ENCODE data around the gene NAA15.
"Not testable (repeated sequence)": the region's sequence is repeated elsewhere in the genome, so short reads cannot be mapped to it uniquely, and the experiment has no call there.

NAA15 gene

GRCh38 chr4:139304920-139305319 is 3.6 kb downstream of the NAA15 start:
- DNase-seq (ENCODE audit: low spot score): no peak
- no peak for TF ChIP-seq CTCF (IDR thresholded peaks at IDR 0.05; ENCODE audit: borderline replicate concordance, control extremely low read depth, extremely low read depth, insufficient read depth, missing control alignments)
- in situ Hi-C loops (cut with MboI; ENCODE audit: low sequenced_read_pairs, unreplicated experiment): no loop called here

- no peak for TF ChIP-seq CTCF (IDR thresholded peaks at IDR 0.05; ENCODE audit: borderline replicate concordance, control extremely low read depth, extremely low read depth, insufficient read depth, missing control alignments)
- no peak for DNase-seq (ENCODE audit: low spot score)
- in situ Hi-C loops (cut with MboI; ENCODE audit: low sequenced_read_pairs, unreplicated experiment): no loop called here
Measured at GRCh38 chr4:139311909-139312308, 10.6 kb downstream of the NAA15 start.

DNA sequence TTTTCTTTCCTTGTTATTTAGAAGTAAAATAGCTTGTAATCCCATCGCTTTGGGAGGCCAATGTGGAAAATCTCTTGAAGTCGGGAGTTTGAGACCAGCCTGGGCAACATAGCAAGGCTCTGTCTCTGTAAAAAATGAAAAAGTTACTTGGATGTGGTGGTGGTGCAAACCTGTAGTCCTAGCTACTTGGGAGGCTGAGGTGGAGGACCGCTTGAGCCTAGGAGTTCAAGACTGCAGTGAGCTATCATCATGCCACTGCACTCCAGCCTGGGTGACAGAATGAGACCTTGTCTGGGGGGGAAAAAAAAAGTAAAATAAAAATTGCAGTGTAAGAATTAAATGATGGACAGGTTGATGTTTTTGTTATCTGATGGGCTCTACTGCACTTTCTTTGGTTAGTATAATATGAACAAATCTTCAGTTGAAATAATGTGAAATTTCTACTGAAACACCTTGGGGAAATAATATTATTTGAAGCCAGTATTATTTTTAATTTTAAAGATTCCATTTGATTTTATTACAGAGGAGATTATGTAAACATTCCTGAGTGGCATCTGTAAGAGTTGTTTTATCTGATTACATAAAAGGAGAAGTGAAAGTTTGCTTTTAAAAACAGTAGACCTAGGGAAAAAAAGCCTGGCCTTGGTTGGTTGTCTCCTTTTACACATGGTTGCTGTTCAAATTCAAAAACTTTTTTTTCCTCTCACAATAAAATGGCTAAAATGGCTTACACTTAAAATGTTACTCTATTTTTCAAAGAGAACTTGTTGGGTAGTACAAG is 11.4 kb downstream of the NAA15 start:
- in situ Hi-C loops (cut with MboI; ENCODE audit: low sequenced_read_pairs, unreplicated experiment): no loop called here

GRCh38 chr4:139313414-139313813 is 12.1 kb downstream of the NAA15 start:
- in situ Hi-C loops (cut with MboI; ENCODE audit: low sequenced_read_pairs, unreplicated experiment); DNase-seq (ENCODE audit: low spot score): not testable (repeated sequence)

More for the DNA sequence above, 11.4 kb downstream of the NAA15 start:
- TF ChIP-seq CTCF (IDR thresholded peaks at IDR 0.05; ENCODE audit: borderline replicate concordance, control extremely low read depth, extremely low read depth, insufficient read depth, missing control alignments): no peak
- no peak for DNase-seq (ENCODE audit: low spot score)

DNA sequence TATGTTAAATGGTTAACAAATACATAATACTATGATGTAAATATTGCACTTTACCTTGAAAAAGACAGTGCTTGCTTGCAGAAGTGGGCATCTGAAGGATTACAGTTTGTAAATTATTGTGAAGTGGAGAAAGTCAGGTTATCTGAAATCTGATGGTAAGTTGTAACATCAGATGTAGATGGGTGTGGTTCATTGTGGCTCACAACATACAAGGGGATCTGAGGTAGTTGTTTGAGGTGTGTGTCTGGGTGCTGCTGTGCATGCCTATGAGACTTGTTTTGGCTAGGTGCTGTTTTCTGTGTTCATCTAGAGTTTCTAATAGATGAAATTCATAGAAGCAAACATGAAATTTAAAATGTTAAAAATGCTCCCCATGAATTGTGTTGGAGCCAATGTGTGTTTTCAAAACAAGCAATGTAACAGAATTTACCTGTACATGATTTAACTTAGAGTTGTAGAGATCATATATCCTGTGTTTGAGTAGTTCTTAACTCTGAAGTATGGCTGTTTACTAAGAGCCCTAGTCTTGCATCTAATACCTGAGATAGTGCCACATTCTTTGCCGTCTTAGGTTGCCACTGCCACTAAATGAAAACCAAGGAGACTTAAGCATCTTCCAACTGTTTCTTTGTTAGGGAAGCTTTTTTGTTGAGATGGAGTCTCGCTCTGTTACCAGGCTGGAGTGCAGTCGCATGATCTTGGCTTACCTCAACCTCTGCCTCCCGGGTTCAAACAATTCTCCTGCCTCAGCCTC is 12.9 kb downstream of the NAA15 start:
- in situ Hi-C loops (cut with MboI; ENCODE audit: low sequenced_read_pairs, unreplicated experiment): no loop called here
- no peak for TF ChIP-seq CTCF (IDR thresholded peaks at IDR 0.05; ENCODE audit: borderline replicate concordance, control extremely low read depth, extremely low read depth, insufficient read depth, missing control alignments)
- no peak for DNase-seq (ENCODE audit: low spot score)

DNA sequence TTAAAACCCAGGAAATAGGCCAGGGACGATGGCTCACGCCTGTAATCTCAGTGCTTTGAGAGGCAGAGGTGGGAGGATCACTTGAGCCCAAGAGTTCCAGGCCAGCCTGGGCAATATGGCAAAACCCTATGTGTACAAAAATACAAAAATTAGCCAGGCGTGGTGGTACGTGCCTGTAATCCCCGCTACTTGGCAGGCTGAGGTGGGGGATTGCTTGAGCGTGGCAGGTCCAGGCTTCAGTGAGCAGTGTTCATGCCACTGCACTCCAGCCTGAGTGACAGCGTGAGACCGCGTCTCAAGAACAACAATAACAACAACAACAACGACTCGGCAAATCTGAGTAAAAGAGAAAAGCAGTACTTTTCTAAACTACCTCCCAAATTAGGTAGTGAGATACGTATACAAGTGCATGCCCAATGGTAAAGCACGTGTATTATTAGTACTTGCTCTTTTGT is 13.9 kb downstream of the NAA15 start:
- TF ChIP-seq CTCF (IDR thresholded peaks at IDR 0.05; ENCODE audit: borderline replicate concordance, control extremely low read depth, extremely low read depth, insufficient read depth, missing control alignments): no peak
- in situ Hi-C loops (cut with MboI; ENCODE audit: low sequenced_read_pairs, unreplicated experiment): no loop called here
- peak; percentile 51 for DNase-seq (ENCODE audit: low spot score)

- no peak for TF ChIP-seq CTCF (IDR thresholded peaks at IDR 0.05; ENCODE audit: borderline replicate concordance, control extremely low read depth, extremely low read depth, insufficient read depth, missing control alignments)
- DNase-seq (ENCODE audit: low spot score): no peak
- in situ Hi-C loops (cut with MboI; ENCODE audit: low sequenced_read_pairs, unreplicated experiment): no loop called here
Measured at GRCh38 chr4:139316733-139317132, 15.4 kb downstream of the NAA15 start.
